ENCODE data around the gene PPP6R1. TPM values are rescaled to one million over a fixed set of nuclear protein-coding genes. Genes with fewer than 3 reads are reported as not detected.

The PPP6R1 gene
- total RNA-seq, 4 donors from 2014 or later: 30.6 to 59.2 (median 47.4) TPM

DNA sequence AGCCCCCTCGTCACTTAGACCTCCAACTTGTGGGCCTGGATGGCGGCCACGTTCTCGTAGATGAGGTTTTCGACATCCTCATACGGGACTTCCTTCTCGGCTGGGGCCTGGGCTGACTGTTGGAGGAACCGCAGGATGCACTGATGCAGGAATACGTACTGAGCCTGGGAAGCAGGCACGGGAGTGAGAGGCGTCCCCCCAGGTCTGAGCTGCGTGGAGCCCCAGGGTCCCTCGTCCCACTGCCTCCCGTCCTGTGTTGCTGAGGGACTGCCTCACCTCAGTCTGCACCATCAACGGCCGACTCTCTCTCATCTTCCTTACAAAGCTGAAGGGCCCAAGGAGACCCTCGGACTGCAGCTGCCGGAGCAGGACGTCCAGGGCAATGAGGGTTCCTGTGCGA lies 77.1 kb downstream of the PPP6R1 start:
- no peaks in the 10 kb centered on the region for H3K9me3 ChIP-seq
- H3K27me3 ChIP-seq: peaks cover 5 to 98% (median 8%) of the 10 kb centered on the region in 4 donors
- H3K4me3 ChIP-seq: no peak overlapping the region
- H3K4me1 ChIP-seq: peaks cover 11 to 19% (median 16%) of the 10 kb centered on the region in 3 donors
- 68 to 80% methylated on average over 2 to 10 of the region's 20 CpGs for WGBS, 2 donors
- H3K36me3 ChIP-seq: no peaks in the 10 kb centered on the region
- no peak for DNase-seq
- intact Hi-C loops (cut with DNase I): no loop called here
- TF ChIP-seq, protein P1, sequence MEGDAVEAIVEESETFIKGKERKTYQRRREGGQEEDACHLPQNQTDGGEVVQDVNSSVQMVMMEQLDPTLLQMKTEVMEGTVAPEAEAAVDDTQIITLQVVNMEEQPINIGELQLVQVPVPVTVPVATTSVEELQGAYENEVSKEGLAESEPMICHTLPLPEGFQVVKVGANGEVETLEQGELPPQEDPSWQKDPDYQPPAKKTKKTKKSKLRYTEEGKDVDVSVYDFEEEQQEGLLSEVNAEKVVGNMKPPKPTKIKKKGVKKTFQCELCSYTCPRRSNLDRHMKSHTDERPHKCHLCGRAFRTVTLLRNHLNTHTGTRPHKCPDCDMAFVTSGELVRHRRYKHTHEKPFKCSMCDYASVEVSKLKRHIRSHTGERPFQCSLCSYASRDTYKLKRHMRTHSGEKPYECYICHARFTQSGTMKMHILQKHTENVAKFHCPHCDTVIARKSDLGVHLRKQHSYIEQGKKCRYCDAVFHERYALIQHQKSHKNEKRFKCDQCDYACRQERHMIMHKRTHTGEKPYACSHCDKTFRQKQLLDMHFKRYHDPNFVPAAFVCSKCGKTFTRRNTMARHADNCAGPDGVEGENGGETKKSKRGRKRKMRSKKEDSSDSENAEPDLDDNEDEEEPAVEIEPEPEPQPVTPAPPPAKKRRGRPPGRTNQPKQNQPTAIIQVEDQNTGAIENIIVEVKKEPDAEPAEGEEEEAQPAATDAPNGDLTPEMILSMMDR (IDR thresholded peaks at IDR 0.05): no peak
- no peak for TF ChIP-seq POLR2A (IDR thresholded peaks at IDR 0.05)
- no peak overlapping the region for H3K27ac ChIP-seq

Small RNA genes lying within 50 kb of the gene (small RNA-seq; reads per million reads assigned to genes)
- gene MIR6802 (0 to 0.54 (median 0.22) reads per million in 4 donors), gene MIR6803 (0 to 0.54 (median 0) reads per million in 4 donors), gene MIR6804 (0 to 0.14 (median 0) reads per million in 4 donors)

Other genes starting within 250 kb of the PPP6R1 start
- not detected for gene GP6, start 220.8 kb downstream of the PPP6R1 start, total RNA-seq
- 10 to 100 TPM; 32.2 to 68.0 (median 41.4) TPM for gene RDH13, start 195.9 kb downstream of the PPP6R1 start, total RNA-seq
- gene EPS8L1, start 183.1 kb downstream of the PPP6R1 start, total RNA-seq: 100 to 1,000 TPM; 151 to 341 (median 286) TPM
- 10 to 100 TPM; 35.1 to 89.1 (median 43.7) TPM for gene PPP1R12C, start 141.4 kb downstream of the PPP6R1 start, total RNA-seq
- 10 to 100 TPM in 1 of 4 donors, 1 to 10 TPM in 3; 3.3 to 23.1 (median 6.2) TPM for gene TNNT1, start 109.8 kb downstream of the PPP6R1 start, total RNA-seq
- not detected for gene TNNI3, start 101.3 kb downstream of the PPP6R1 start, total RNA-seq
- gene DNAAF3, start 92.4 kb downstream of the PPP6R1 start, total RNA-seq: 1 to 10 TPM in 3 of 4 donors, under 1 TPM in 1; 0.53 to 2.8 (median 1.4) TPM
- gene SYT5, start 78.7 kb downstream of the PPP6R1 start, total RNA-seq: under 1 TPM in 1 of 4 donors, not detected in 3; 0.22 TPM
- gene PTPRH, start 49.5 kb downstream of the PPP6R1 start, total RNA-seq: 1 to 10 TPM in 3 of 4 donors, under 1 TPM in 1; 0.57 to 2.0 (median 1.3) TPM
- 1 to 10 TPM in 3 of 4 donors, not detected in 1; 1.1 to 3.6 (median 2.2) TPM for gene TMEM86B, start 30.3 kb downstream of the PPP6R1 start, total RNA-seq
- gene HSPBP1, start 21.1 kb upstream of the PPP6R1 start, total RNA-seq: 10 to 100 TPM; 27.1 to 40.7 (median 32.4) TPM
- gene BRSK1, start 25.0 kb upstream of the PPP6R1 start, total RNA-seq: 1 to 10 TPM in 1 of 4 donors, under 1 TPM in 1, not detected in 2; 0.73 to 1.1 TPM
- 1 to 10 TPM in 1 of 4 donors, not detected in 3; 1.7 TPM for gene TMEM150B, start 66.3 kb upstream of the PPP6R1 start, total RNA-seq
- gene KMT5C, start 80.9 kb upstream of the PPP6R1 start, total RNA-seq: 1 to 10 TPM; 5.3 to 9.9 (median 8.2) TPM
- 1 to 10 TPM in 1 of 4 donors, under 1 TPM in 2, not detected in 1; 0.66 to 1.4 (median 0.95) TPM for gene COX6B2, start 95.7 kb upstream of the PPP6R1 start, total RNA-seq
- not detected for gene GARIN5B, start 104.2 kb upstream of the PPP6R1 start, total RNA-seq
- not detected for gene IL11, start 111.4 kb upstream of the PPP6R1 start, total RNA-seq
- not detected for gene TMEM190, start 117.8 kb upstream of the PPP6R1 start, total RNA-seq
- 10 to 100 TPM; 11.9 to 41.8 (median 27.1) TPM for gene TMEM238, start 125.3 kb upstream of the PPP6R1 start, total RNA-seq
- gene RPL28, start 126.9 kb upstream of the PPP6R1 start, total RNA-seq: 100 to 1,000 TPM; 395 to 866 (median 753) TPM
- gene UBE2S, start 148.8 kb upstream of the PPP6R1 start, total RNA-seq: 10 to 100 TPM; 15.6 to 41.4 (median 31.2) TPM
- gene SHISA7, start 184.3 kb upstream of the PPP6R1 start, total RNA-seq: not detected
- 10 to 100 TPM; 60.5 to 98.1 (median 78.7) TPM for gene ISOC2, start 202.6 kb upstream of the PPP6R1 start, total RNA-seq
- gene C19orf85, start 205.7 kb upstream of the PPP6R1 start, total RNA-seq: not detected
- gene ZNF628, start 217.6 kb upstream of the PPP6R1 start, total RNA-seq: 10 to 100 TPM in 1 of 4 donors, 1 to 10 TPM in 3; 4.4 to 22.0 (median 6.8) TPM
- 1 to 10 TPM; 1.3 to 4.3 (median 2.9) TPM for gene NAT14, start 226.2 kb upstream of the PPP6R1 start, total RNA-seq
- gene SSC5D, start 229.4 kb upstream of the PPP6R1 start, total RNA-seq: 1 to 10 TPM in 1 of 4 donors, under 1 TPM in 3; 0.40 to 5.0 (median 0.68) TPM

All from esophagus squamous epithelium (tissue), 5 donors.